Upper lobe of right lung (tissue), 1 donor: Measurements from ENCODE around the gene LHX4. TPM values are rescaled to one million over a fixed set of nuclear protein-coding genes. Genes with fewer than 3 reads are reported as not detected.

Experiments
- ATAC-seq: fragments of 200-7000 bp; cut with Tn5 transposase; one replicate; pipeline ENCODE4 v1.9.1; 2020; ENCODE audit warnings: mild to moderate bottlenecking, moderate library complexity
- DNase-seq: peaks from one replicate; pipeline ENCODE4 v3.0.0-alpha.2; 2020
- H3K27ac ChIP-seq: fragments of 200-600 bp; one replicate; pipeline ENCODE4 v1.8.0; 2022
- H3K27me3 ChIP-seq: fragments of 200-600 bp; one replicate; pipeline ENCODE4 v1.8.0; 2022; ENCODE audit warnings: mild to moderate bottlenecking
- H3K36me3 ChIP-seq: fragments of 200-600 bp; one replicate; pipeline ENCODE4 v1.8.0; 2022
- H3K4me1 ChIP-seq: fragments of 200-600 bp; one replicate; pipeline ENCODE4 v1.8.0; 2022
- H3K4me3 ChIP-seq: fragments of 200-600 bp; one replicate; pipeline ENCODE4 v1.8.0; 2022; ENCODE audit warnings: mild to moderate bottlenecking
- H3K9me3 ChIP-seq: fragments of 200-600 bp; one replicate; pipeline ENCODE4 v1.8.0; 2022
- CTCF ChIP-seq: fragments of 200-600 bp; IDR thresholded peaks from one replicate; pipeline ENCODE4 v1.8.0; 2022; ENCODE audit warnings: antibody characterized with exemption
- intact Hi-C: fragments of 100-400 bp; cut with DNase I; formaldehyde crosslinking; loops from one replicate; pipeline ENCODE4 v1.11.0; 2022
- total RNA-seq: library from RNA; stranded (reverse); fragmentation: NEBNext Ultra II Directional; extraction: Animal tissue kit (Norgen Biotek cat#: 25700); gene quantifications from one replicate; pipeline ENCODE4 v1.2.1, GENCODE V29; 2021
- donor health status: DM: no; HTN: yes; CAD: no; lungs with severe emphysema.

LHX4 gene
- total RNA-seq, 1 donor from 2014 or later: not detected

DNA sequence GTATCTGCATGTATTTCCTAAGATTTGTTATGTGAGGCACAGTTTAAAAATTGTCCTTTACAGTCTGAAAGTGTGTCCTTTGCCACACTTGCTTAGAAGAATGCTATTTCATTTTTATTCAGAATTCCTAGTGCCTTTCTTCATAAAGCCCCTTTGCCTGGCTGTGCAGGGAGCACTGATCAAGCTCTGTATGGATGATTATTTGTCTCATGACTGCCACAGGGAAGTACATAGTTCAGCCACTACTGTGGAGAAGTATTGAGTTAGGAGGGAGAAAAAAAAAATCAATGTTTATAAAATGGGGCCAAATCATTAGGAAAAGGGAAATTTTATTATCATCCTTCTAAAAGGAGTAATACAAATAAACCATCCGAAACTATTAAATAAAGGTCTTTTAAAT, 51.4 kb downstream of the LHX4 start:
- DNase-seq (no peak), ATAC-seq (peak; percentile 40)
- intact Hi-C loops: no loop called here
- no peak overlapping the region for H3K4me3 ChIP-seq
- H3K27ac ChIP-seq: no peak overlapping the region
- no peaks in the 10 kb centered on the region for H3K36me3 ChIP-seq
- TF ChIP-seq CTCF: no peak
- no peaks in the 10 kb centered on the region for H3K4me1 ChIP-seq
- H3K27me3 ChIP-seq: no peaks in the 10 kb centered on the region
- no peaks in the 10 kb centered on the region for H3K9me3 ChIP-seq

DNA sequence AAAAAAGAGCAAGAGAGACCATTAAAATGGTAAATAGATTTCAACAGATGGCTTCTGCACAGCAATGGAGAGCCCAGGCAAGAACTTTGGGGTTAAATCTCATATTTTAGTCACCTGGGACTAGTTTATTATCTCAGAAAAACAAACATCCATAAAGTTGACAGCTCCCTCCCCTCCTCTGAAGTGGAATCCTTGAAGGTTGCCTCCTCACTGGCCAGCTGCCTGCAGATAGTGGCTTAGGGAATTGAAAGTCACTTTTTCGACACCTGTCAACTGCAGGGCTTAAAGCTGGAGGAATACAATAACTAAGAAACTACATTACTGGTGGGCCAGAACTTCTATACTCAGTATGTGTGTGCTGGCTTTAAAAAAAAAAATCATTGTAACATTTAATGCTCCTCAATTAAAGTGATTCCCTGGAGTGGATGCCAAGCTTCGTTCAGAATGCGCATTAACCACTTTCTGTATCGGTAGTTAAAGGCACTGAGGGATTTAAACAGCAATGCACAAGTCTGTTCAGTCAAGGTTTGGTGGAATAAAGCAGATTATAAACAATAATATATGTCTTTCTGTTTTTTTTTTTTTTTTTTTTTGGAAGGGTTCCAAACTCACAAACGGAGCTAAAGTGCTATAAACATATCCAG, 52.5 kb downstream of the LHX4 start:
- no peak for ATAC-seq
- intact Hi-C loops: no loop called here
- Histone ChIP-seq H3K4me1 (no peaks in the 10 kb centered on the region), H3K27ac (no peak overlapping the region), H3K36me3 (no peaks in the 10 kb centered on the region), H3K27me3 (no peaks in the 10 kb centered on the region), H3K9me3 (no peaks in the 10 kb centered on the region), H3K4me3 (no peak overlapping the region)
- no peak for TF ChIP-seq CTCF
- no peak for DNase-seq

GRCh38 chr1:180283098-180283497, 53.0 kb downstream of the LHX4 start:
- no peak for ATAC-seq

GRCh38 chr1:180286417-180286816, 56.4 kb downstream of the LHX4 start:
- H3K27ac ChIP-seq: no peak overlapping the region
- no peaks in the 10 kb centered on the region for H3K4me1 ChIP-seq
- no peaks in the 10 kb centered on the region for H3K9me3 ChIP-seq
- intact Hi-C loops: no loop called here
- no peaks in the 10 kb centered on the region for H3K27me3 ChIP-seq
- TF ChIP-seq CTCF: no peak
- ATAC-seq (no peak), DNase-seq (no peak)
- H3K36me3 ChIP-seq: no peaks in the 10 kb centered on the region
- no peak overlapping the region for H3K4me3 ChIP-seq

More at GRCh38 chr1:180283098-180283497, 53.0 kb downstream of the LHX4 start:
- no peaks in the 10 kb centered on the region for H3K9me3 ChIP-seq
- no peaks in the 10 kb centered on the region for H3K27me3 ChIP-seq
- no peak for DNase-seq
- H3K4me3 ChIP-seq: no peak overlapping the region
- H3K36me3 ChIP-seq: no peaks in the 10 kb centered on the region
- H3K27ac ChIP-seq: no peak overlapping the region
- no peak for TF ChIP-seq CTCF
- no peaks in the 10 kb centered on the region for H3K4me1 ChIP-seq
- intact Hi-C loops: no loop called here

DNA sequence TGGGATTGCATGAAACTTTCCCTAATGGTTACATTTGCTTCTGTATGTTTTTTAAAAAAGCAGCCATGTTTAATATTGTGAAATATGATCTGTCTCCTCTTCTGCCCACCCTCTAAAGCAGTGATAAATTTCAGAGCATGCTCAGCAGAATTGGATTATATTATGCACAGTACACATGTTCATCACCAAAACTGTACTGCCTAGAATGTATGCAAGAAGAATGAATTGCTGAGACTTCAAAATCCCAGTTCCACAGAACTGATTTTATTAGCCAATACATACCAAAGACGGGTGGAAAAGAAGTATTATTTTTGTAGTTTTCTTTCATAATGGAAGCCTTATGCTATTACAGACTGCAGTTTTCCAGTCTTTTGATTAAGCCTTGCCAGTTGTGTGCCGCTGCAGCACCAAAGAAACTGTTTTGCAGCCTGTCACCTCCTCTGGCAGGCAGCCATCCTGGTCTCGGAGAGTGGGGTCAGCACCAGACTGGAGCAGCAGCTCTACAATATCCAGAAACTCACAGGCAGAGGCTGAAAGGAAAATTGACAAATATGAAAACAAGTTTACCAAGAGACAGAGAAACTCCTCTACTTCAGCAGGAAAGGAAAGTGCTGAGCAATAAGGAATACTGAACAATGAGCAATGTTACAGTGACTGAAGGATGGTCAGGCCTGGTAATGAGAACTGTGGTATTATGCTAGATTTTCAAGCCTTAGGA, 58.1 kb downstream of the LHX4 start:
- no peaks in the 10 kb centered on the region for H3K27me3 ChIP-seq
- H3K36me3 ChIP-seq: no peaks in the 10 kb centered on the region
- ATAC-seq: no peak
- H3K4me3 ChIP-seq: no peak overlapping the region
- H3K4me1 ChIP-seq: no peaks in the 10 kb centered on the region
- no peaks in the 10 kb centered on the region for H3K9me3 ChIP-seq
- H3K27ac ChIP-seq: no peak overlapping the region
- TF ChIP-seq CTCF: no peak
- intact Hi-C loops: no loop called here
- no peak for DNase-seq
